Stomach (tissue), 9 donors: ENCODE measurements around the gene MFSD12. TPM values are rescaled to one million over a fixed set of nuclear protein-coding genes. Genes with fewer than 3 reads are reported as not detected.

Experiments used
- DNase-seq, 2 donors: peaks; one replicate each; pipeline versions ENCODE4 v3.0.0 to v3.0.0-alpha.2; 2013 to 2019
- H3K27ac ChIP-seq, 5 donors: fragments of 200-600 bp in 4 of 5; sonication (generic) in 4 of 5; one replicate each; pipeline ENCODE4 v1.5.1; 2013 to 2019; ENCODE audit warnings: mild to moderate bottlenecking in 1 of 5, moderate library complexity in 1 of 5
- H3K27me3 ChIP-seq, 3 donors: fragments of 200-600 bp; sonication (generic); one replicate each; pipeline ENCODE4 v1.5.1; 2017 to 2019; ENCODE audit warnings: mixed run types in 1 of 3
- H3K36me3 ChIP-seq, 4 donors: fragments of 200-600 bp; sonication (generic); 1 replicate in 3 of 4; 2 replicates in 1 of 4; pipeline ENCODE4 v1.5.1; 2016 to 2019
- H3K4me1 ChIP-seq, 4 donors: fragments of 200-600 bp; sonication (generic); one replicate each; pipeline ENCODE4 v1.5.1; 2016 to 2019
- H3K4me3 ChIP-seq, 4 donors: fragments of 200-600 bp; sonication (generic) in 3 of 4; one replicate each; pipeline ENCODE4 v1.5.1; 2016 to 2019; ENCODE audit warnings: mild to moderate bottlenecking in 1 of 4
- H3K9me3 ChIP-seq, 4 donors: fragments of 200-600 bp; sonication (generic); one replicate each; pipeline ENCODE4 v1.5.1; 2016 to 2019
- CTCF ChIP-seq, 7 experiments: fragments of 450-650 bp in 4 of 7; fragments of 200-600 bp in 3 of 7; sonication (generic) in 3 of 7; IDR thresholded peaks; one replicate each; pipeline ENCODE4 v1.5.1; 2016 to 2019; ENCODE audit warnings: antibody characterized with exemption in 7 of 7, control low read depth in 2 of 7, mild to moderate bottlenecking in 1 of 7
- EP300 ChIP-seq: sonication (generic); formaldehyde crosslinking; IDR thresholded peaks from one replicate; pipeline ENCODE4 v1.6.1; 2017; ENCODE audit warnings: antibody characterized with exemption
- POLR2A ChIP-seq, 4 donors: fragments of 450-650 bp; IDR thresholded peaks; one replicate each; pipeline ENCODE4 v1.6.1; 2016; ENCODE audit warnings: antibody characterized with exemption in 4 of 4, control low read depth in 2 of 4, mild to moderate bottlenecking in 1 of 4, moderate library complexity in 1 of 4
- POLR2AphosphoS5 ChIP-seq, 3 donors: sonication (generic); formaldehyde crosslinking; IDR thresholded peaks; one replicate each; pipeline ENCODE4 v1.6.1; 2016; ENCODE audit warnings: antibody characterized with exemption in 3 of 3
- WGBS, 5 donors: extraction: QIAGEN DNeasy Blood & Tissue Kit in 3 of 5; methylation state at CpG; one replicate each; pipeline versions ENCODE4 v1.1.5 to v1.1.7; 2013 to 2018; 5-methylcytosine and 5-hydroxymethylcytosine counted together
- intact Hi-C: fragments of 100-400 bp; cut with DNase I; formaldehyde crosslinking; loops from one replicate; pipeline ENCODE4 v1.15.1; 2023; ENCODE audit warnings: low total_unique reads
- polyA plus RNA-seq, 3 donors: library from polyadenylated mRNA; stranded (reverse); fragments of 200-250 nt; gene quantifications; one replicate each; pipeline ENCODE4 v1.2.3, GENCODE V29; 2013
- total RNA-seq, 5 donors: library from RNA; depleted of rRNA; stranded (reverse); fragments of >200 nt; gene quantifications; one replicate each; pipeline versions ENCODE4 v1.1.0 to v1.2.3, GENCODE V29; 2014 to 2016
- donor health status: healthy with polysubstance abuse.
- donor health status: Bipolar disorder and iron deficiency.
- donor health status: healthy.

The MFSD12 gene
- total and polyA plus RNA-seq, 8 donors, result 0.58 to 96.4 (median 34.8) TPM

DNA sequence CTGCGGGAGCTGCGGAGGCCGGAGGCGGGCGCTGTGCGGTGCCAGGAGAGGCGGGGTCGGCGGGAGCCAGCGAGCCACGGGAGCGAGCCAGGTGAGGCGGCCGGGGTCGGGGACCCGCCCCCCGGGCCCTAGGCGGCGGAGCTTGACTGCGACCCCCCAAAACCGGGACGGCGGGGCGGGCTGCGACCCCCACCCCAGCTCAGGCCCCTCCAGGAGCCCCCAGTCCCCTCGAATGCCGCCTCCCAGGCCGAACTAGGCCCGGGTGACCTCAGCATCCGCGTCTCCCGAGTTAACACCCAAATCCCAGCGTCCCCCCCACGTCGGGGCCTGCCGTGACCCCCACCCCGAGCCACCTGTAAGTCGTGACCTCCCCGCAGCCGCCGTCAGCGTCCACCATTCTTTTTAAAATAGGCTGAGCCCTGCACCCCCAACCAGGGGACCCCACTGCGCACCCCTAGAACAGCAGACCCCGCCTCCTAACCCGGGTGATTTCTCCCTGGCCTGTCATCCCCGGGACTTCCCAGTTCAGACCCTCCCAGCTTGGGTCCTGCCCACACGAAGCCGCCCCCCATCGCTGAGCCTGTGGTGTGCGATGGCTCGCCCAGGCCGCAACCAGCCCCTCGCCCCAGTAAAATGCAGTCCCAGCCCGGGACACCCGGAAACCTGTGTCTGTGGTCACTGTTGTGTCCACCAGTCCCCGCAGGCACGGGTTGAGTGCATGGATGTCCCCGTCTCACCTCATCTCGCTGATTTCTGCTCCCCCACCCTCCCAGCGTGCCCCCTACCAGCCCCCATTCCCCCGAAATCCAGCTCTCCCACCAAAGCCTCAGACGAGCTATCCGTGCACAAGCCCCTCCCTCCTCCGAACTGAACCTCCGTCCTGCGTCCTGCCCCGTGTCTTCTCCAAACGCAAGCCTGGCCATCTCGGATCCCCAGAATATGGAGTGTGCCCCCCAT lies 50.7 kb downstream of the MFSD12 start:
- Histone ChIP-seq H3K9me3 (no peaks in the 10 kb centered on the region), H3K4me3 (peak overlapping the region; percentile 88 to 100 (median 98)), H3K36me3 (peaks cover 8 to 30% (median 26%) of the 10 kb centered on the region in 4 donors), H3K27ac (peak overlapping the region; percentile 90 to 95 (median 92)), H3K4me1 (peaks cover 22 to 57% (median 52%) of the 10 kb centered on the region in 4 donors), H3K27me3 (no peaks in the 10 kb centered on the region)
- WGBS, 5 donors, result 0 to 1% (median 0%) methylated on average over 29 to 68 of the region's 69 CpGs
- intact Hi-C loops, result no loop called here
- TF ChIP-seq POLR2A (IDR thresholded peaks at IDR 0.05), result no peak
- TF ChIP-seq EP300, result no peak
- TF ChIP-seq CTCF (IDR thresholded peaks at IDR 0.05), result no peak
- TF ChIP-seq POLR2AphosphoS5 (IDR thresholded peaks at IDR 0.05), result no peak
- DNase-seq, result peak; percentile 30 to 70

DNA sequence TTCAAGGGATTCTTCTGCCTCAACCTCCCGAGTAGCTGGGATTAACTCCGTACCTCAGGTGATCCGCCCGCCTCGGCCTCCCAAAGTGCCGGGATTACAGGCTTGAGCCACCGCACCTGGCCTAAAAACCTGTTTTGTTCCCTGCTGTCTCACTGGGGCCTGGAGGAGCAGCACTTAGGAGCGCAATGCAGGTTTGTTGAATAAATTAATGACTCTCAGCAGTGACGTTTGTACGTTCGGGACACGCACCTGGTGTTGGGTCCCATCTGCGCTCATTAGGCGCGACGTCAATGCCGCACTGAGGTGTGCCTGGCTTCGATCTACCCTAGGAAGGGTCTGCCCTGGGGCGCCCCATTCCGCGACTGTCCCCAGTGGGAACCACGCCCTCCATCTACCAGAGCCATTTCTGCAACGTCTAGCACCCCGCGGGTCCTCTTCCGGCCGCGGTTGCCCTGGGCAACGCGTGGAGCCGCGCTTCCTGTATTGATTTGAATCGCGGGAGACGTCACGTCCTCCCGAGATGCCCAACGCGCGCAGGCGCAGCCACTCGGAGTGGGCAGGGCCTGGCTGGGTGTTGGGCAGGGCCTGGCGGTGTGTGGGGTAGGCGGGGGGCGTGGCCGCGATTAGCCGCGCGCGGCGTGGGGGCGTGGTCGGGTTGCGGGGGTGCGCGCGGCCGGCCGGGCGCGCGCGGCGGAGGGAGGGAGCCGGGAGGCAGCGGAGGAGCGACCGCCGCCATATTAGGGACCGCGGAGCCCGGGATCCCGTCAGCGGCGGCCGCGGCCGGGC lies 51.6 kb downstream of the MFSD12 start, which contains the start of gene FZR1:
Gene FZR1 (plus strand): TSS at position 714 of the 786 bp plus-strand sequence. CDS start 16,679 bp downstream, outside the sequence.
- intact Hi-C loops, result no loop called here
- no peaks in the 10 kb centered on the region for H3K9me3 ChIP-seq
- no peaks in the 10 kb centered on the region for H3K27me3 ChIP-seq
- peak within 1 kb of the TSS; percentile 88 to 100 (median 98) for H3K4me3 ChIP-seq
- WGBS, 5 donors, result 1 to 2% (median 1%) methylated on average over 38 to 79 of the region's 79 CpGs
- TF ChIP-seq EP300, result no peak
- peak in 1 of 4 donors; percentile 27 for TF ChIP-seq POLR2A (IDR thresholded peaks at IDR 0.05)
- peak in 1 of 7 experiments; percentile 2 for TF ChIP-seq CTCF (IDR thresholded peaks at IDR 0.05)
- TF ChIP-seq POLR2AphosphoS5 (IDR thresholded peaks at IDR 0.05), result peak; percentile 66 to 94 (median 70)
- H3K36me3 ChIP-seq, result peaks cover 8 to 22% (median 21%) of the 10 kb centered on the region in 4 donors
- H3K4me1 ChIP-seq, result peaks cover 19 to 53% (median 48%) of the 10 kb centered on the region in 4 donors
- H3K27ac ChIP-seq, result peak within 1 kb of the TSS; percentile 90 to 95 (median 92)
- DNase-seq, result peak; percentile 100

DNA sequence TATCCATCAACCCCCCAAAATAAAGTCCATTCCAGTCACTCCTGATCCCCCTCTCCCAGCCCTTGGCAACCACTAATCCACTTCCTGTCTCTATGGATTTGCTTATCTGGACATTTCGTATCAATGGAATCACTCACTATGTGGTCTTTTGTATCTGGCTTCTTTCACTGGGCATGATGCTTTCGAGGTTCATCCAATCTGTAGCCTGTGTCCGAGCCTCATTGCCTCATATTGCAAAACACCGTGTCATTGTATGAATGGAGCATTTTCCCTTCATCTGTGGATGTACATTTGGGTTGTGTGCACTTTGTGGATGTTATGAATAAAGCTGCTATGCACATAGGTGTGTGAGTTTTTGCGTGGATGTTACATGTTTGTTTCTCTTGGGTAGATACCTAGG lies 52.7 kb downstream of the MFSD12 start:
- TF ChIP-seq CTCF (IDR thresholded peaks at IDR 0.05), result no peak
- TF ChIP-seq POLR2A (IDR thresholded peaks at IDR 0.05), result no peak
- no peak for TF ChIP-seq POLR2AphosphoS5 (IDR thresholded peaks at IDR 0.05)
- TF ChIP-seq EP300, result no peak
- intact Hi-C loops, result no loop called here
- WGBS, 5 donors, result 78 to 82% (median 80%) methylated on average over 5 of the region's 5 CpGs

GRCh38 chr19:3503036-3503572 lies 54.3 kb downstream of the MFSD12 start:
- H3K4me1 ChIP-seq, result peaks cover 31 to 43% (median 41%) of the 10 kb centered on the region in 4 donors
- H3K4me3 ChIP-seq, result no peak overlapping the region
- DNase-seq, result no peak
- H3K9me3 ChIP-seq, result no peaks in the 10 kb centered on the region
- WGBS, 5 donors, result 81 to 86% (median 82%) methylated on average over 13 of the region's 13 CpGs
- H3K27me3 ChIP-seq, result no peaks in the 10 kb centered on the region
- TF ChIP-seq CTCF (IDR thresholded peaks at IDR 0.05) (no peak), POLR2A (IDR thresholded peaks at IDR 0.05) (no peak), EP300 (no peak)
- no peak overlapping the region for H3K27ac ChIP-seq
- intact Hi-C loops, result no loop called here
- H3K36me3 ChIP-seq, result no peaks in the 10 kb centered on the region

More for the DNA sequence above, 52.7 kb downstream of the MFSD12 start:
- Histone ChIP-seq H3K27me3 (no peaks in the 10 kb centered on the region), H3K36me3 (peaks cover 4 to 12% (median 11%) of the 10 kb centered on the region in 4 donors), H3K9me3 (no peaks in the 10 kb centered on the region), H3K27ac (no peak overlapping the region), H3K4me1 (peaks cover 22 to 46% (median 45%) of the 10 kb centered on the region in 4 donors), H3K4me3 (peak overlapping the region in 1 of 4 donors; percentile 98)
- DNase-seq, result no peak
